SK-MEL-5 (cell line): Measurements from ENCODE around the gene RIMBP2. TPM values are rescaled to one million over a fixed set of nuclear protein-coding genes. Genes with fewer than 3 reads are reported as not detected.

Experiments
- DNase-seq: peaks from one replicate; pipeline ENCODE4 v3.0.0-alpha.2; 2016; ENCODE audit warnings: low read depth, low spot score
- in situ Hi-C: cut with HindIII; loops from 2 replicates; pipeline ENCODE4 v1.10.0; 2016; ENCODE audit warnings: low sequenced_read_pairs, high pct_unique_total_duplicates, low pct_unique_long_range_greater_than_20kb
- total RNA-seq: library from RNA; depleted of rRNA; stranded (reverse); fragments of >200 nt; shearing (Covaris generic); gene quantifications from 2 replicates; pipeline ENCODE4 v1.2.3, GENCODE V29; 2014

RIMBP2 gene
- total RNA-seq, 1 experiment from 2014 or later = not detected

GRCh38 chr12:130504110-130504839 lies 211.8 kb downstream of the RIMBP2 start:
- DNase-seq = no peak
- in situ Hi-C loops = no loop called here

- in situ Hi-C loops = no loop called here
- no peak for DNase-seq
Observed at GRCh38 chr12:130501821-130502220, 214.3 kb downstream of the RIMBP2 start.

- in situ Hi-C loops = no loop called here
Observed at GRCh38 chr12:130500835-130501330, 215.2 kb downstream of the RIMBP2 start.

GRCh38 chr12:130499474-130499873 lies 216.6 kb downstream of the RIMBP2 start:
- DNase-seq = no peak
- in situ Hi-C loops = no loop called here

More at GRCh38 chr12:130500835-130501330, 215.2 kb downstream of the RIMBP2 start:
- DNase-seq = no peak

GRCh38 chr12:130498589-130499385 lies 217.3 kb downstream of the RIMBP2 start:
- DNase-seq = no peak
- in situ Hi-C loops = no loop called here

GRCh38 chr12:130497991-130498390 lies 218.1 kb downstream of the RIMBP2 start:
- DNase-seq = no peak
- in situ Hi-C loops = no loop called here

- no peak for DNase-seq
- in situ Hi-C loops = no loop called here
Observed at GRCh38 chr12:130497321-130497720, 218.8 kb downstream of the RIMBP2 start.

GRCh38 chr12:130496516-130497120 lies 219.5 kb downstream of the RIMBP2 start:
- DNase-seq = no peak
- in situ Hi-C loops = no loop called here

- in situ Hi-C loops = no loop called here
- DNase-seq = no peak
Observed at GRCh38 chr12:130495156-130495555, 220.9 kb downstream of the RIMBP2 start.

GRCh38 chr12:130494736-130495135 lies 221.4 kb downstream of the RIMBP2 start:
- no peak for DNase-seq
- in situ Hi-C loops = no loop called here

GRCh38 chr12:130493951-130494350 lies 222.1 kb downstream of the RIMBP2 start:
- in situ Hi-C loops = no loop called here
- DNase-seq = no peak

GRCh38 chr12:130491421-130492357 lies 224.4 kb downstream of the RIMBP2 start:
- no peak for DNase-seq
- in situ Hi-C loops = no loop called here

- in situ Hi-C loops = no loop called here
- no peak for DNase-seq
Observed at GRCh38 chr12:130490674-130491073, 225.4 kb downstream of the RIMBP2 start.

- DNase-seq = no peak
- in situ Hi-C loops = no loop called here
Observed at GRCh38 chr12:130489293-130489692, 226.8 kb downstream of the RIMBP2 start.

- no peak for DNase-seq
- in situ Hi-C loops = no loop called here
Observed at GRCh38 chr12:130488358-130488710, 227.8 kb downstream of the RIMBP2 start.

- no peak for DNase-seq
- in situ Hi-C loops = no loop called here
Observed at GRCh38 chr12:130487636-130488357, 228.3 kb downstream of the RIMBP2 start.

GRCh38 chr12:130486891-130487416 lies 229.1 kb downstream of the RIMBP2 start:
- in situ Hi-C loops = no loop called here
- DNase-seq = no peak
